GM10248 (cell line): ENCODE measurements around the gene MYO1A.

Experiments used
- CTCF ChIA-PET: fragments of 300-600 bp; sonication (Branson Sonifier 250); formaldehyde crosslinking; extraction: SDS; loops from one replicate; lab custom pipeline; 2021; ENCODE audit warnings: antibody characterized with exemption; lab: Yijun Ruan, JAX
- POLR2A ChIA-PET: fragments of 350-650 bp; sonication (Branson Sonifier 250); formaldehyde crosslinking; extraction: SDS; loops from one replicate; lab custom pipeline; 2020; ENCODE audit warnings: antibody characterized with exemption; lab: Yijun Ruan, JAX
- DNase-seq: peaks from one replicate; pipeline ENCODE4 v3.0.0; 2012; ENCODE audit errors: extremely low spot score
- CTCF ChIP-seq: IDR thresholded peaks from 2 replicates; pipeline ENCODE4 v1.5.1; 2012; ENCODE audit warnings: mild to moderate bottlenecking, low read depth; ENCODE audit errors: extremely low read depth, missing control alignments, control extremely low read depth

The MYO1A gene

GRCh38 chr12:57091638-57092528 is 42.0 kb upstream of the MYO1A start:
- CTCF ChIA-PET, result interaction anchor here (0.8 to 16.3 kb wide), 10 partner anchors 9 to 91 kb away, joined by 3 to 213 read pairs (median 4); partner anchors contain the start of genes NEMP1 and STAT6
- POLR2A ChIA-PET, result interaction anchor here (0.7 to 0.8 kb wide), 3 partner anchors 13 to 26 kb away, joined by 3 to 4 read pairs (median 3); partner anchors contain the start of gene NEMP1
- no peak for TF ChIP-seq CTCF
- no peak for DNase-seq

- TF ChIP-seq CTCF, result no peak
- POLR2A ChIA-PET, result interaction anchor here (0.7 kb wide), 1 partner anchor 25 kb away, joined by 3 read pairs; no protein-coding TSS in a partner anchor
- peak; percentile 3 for DNase-seq
- CTCF ChIA-PET, result interaction anchor here (6.1 to 16.3 kb wide), 2 partner anchors 17 to 20 kb away, joined by 81 to 213 read pairs; partner anchors contain the start of gene STAT6
These were observed 41.2 kb upstream of the MYO1A start for GRCh38 chr12:57090924-57091637.

GRCh38 chr12:57090490-57090889 is 40.6 kb upstream of the MYO1A start:
- ChIA-PET POLR2A (no interaction called here), CTCF (interaction anchor here (1.1 to 16.3 kb wide), 3 partner anchors 18 to 28 kb away, joined by 5 to 213 read pairs (median 81); partner anchors contain the start of gene STAT6)
- DNase-seq, result peak; percentile 6
- no peak for TF ChIP-seq CTCF

GRCh38 chr12:57089271-57090245 is 39.6 kb upstream of the MYO1A start:
- ChIA-PET POLR2A (interaction anchor here (0.6 to 2.0 kb wide), 3 partner anchors 11 to 22 kb away, joined by 3 to 13 read pairs (median 4); partner anchors contain the start of gene STAT6), CTCF (interaction anchor here (0.9 to 16.3 kb wide), 4 partner anchors 10 to 27 kb away, joined by 3 to 213 read pairs (median 43); partner anchors contain the start of gene STAT6)
- DNase-seq, result peak; percentile 38
- no peak for TF ChIP-seq CTCF

GRCh38 chr12:57088354-57089270 is 38.7 kb upstream of the MYO1A start, which contains the start of gene NAB2:
NAB2 (plus strand) TSS chr12:57089114; CDS start chr12:57089272, 158 bp downstream.
- DNase-seq, result peak; percentile 92
- CTCF ChIA-PET, result interaction anchor here (0.9 to 16.3 kb wide), 4 partner anchors 10 to 20 kb away, joined by 4 to 213 read pairs (median 44); partner anchors contain the start of gene STAT6
- no peak for TF ChIP-seq CTCF
- POLR2A ChIA-PET, result interaction anchor here (0.6 to 2.1 kb wide), 4 partner anchors 10 to 388 kb away, joined by 4 to 15 read pairs (median 10); partner anchors contain the start of genes NEMP1 and STAT6
